ENCODE data around the gene MAPK11. TPM values are rescaled to one million over a fixed set of nuclear protein-coding genes. Genes with fewer than 3 reads are reported as not detected.

MAPK11 gene
- total and polyA plus RNA-seq, 9 of the 15 experiments (the other 6 are each of a cell fraction or from before 2014, with no cell fraction given): 0.06 to 14.6 (median 5.3) TPM

DNA sequence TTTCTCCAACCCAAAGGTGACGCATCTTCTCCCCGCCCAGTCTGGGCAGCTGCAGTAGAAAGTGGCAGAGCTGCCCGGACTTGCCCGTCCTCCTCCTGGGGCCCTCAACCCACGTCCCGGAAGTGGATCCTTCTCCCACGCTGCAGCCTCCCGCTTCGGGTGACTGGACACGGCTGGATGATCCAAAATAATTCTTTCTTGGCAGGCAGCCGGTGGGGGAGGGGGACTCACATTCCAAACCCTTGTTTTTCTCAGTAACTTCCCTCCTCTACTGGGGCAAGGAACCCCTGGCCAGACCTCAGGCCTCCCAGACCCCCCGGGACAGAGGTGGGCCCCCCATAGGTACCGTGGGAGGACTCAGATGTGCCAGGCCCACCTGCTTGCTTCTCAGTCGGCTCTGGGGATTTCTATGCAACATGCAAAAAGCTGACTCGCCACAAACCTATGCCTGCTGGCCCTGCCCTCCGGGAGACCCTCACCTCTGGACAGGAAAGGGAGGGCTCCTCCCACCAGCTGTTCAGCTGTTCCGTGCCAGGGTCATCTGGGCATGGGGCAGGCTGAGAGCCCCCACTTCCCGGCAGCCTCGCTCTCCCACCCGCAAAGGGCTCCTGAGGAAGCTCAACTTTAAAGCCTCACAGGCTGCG, 35.9 kb upstream of the MAPK11 start (continued):
- TF ChIP-seq, protein P1, sequence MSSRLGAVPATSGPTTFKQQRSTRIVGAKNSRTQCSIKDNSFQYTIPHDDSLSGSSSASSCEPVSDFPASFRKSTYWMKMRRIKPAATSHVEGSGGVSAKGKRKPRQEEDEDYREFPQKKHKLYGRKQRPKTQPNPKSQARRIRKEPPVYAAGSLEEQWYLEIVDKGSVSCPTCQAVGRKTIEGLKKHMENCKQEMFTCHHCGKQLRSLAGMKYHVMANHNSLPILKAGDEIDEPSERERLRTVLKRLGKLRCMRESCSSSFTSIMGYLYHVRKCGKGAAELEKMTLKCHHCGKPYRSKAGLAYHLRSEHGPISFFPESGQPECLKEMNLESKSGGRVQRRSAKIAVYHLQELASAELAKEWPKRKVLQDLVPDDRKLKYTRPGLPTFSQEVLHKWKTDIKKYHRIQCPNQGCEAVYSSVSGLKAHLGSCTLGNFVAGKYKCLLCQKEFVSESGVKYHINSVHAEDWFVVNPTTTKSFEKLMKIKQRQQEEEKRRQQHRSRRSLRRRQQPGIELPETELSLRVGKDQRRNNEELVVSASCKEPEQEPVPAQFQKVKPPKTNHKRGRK (tag; IDR thresholded peaks at IDR 0.05): no peak
- TF ChIP-seq FUS (optimal IDR thresholded peaks at IDR 0.05; ENCODE audit: low read depth, low read length) (no peak), NR2C1 (IDR thresholded peaks at IDR 0.05) (no peak), NR2C1 (tag; IDR thresholded peaks at IDR 0.05) (no peak), MEF2D (tag; conservative IDR thresholded peaks at IDR 0.05; ENCODE audit: low read depth) (no peak), HNRNPL (IDR thresholded peaks at IDR 0.05; ENCODE audit: low read depth, low read length) (no peak), NFIC (IDR thresholded peaks at IDR 0.05) (peak; percentile 63), KAT7 (CRISPR knock-in tag; IDR thresholded peaks at IDR 0.05; ENCODE audit: borderline replicate concordance) (no peak), ZNF121 (CRISPR knock-in tag; conservative IDR thresholded peaks at IDR 0.05) (no peak), MEIS2 (IDR thresholded peaks at IDR 0.05; ENCODE audit: partially characterized antibody) (peak; percentile 10), EGR1 (conservative IDR thresholded peaks at IDR 0.05) (peak; percentile 46; the same call in 1 of the 2 replicates), POU5F1 (IDR thresholded peaks at IDR 0.05; ENCODE audit: borderline replicate concordance, low read depth, low read length, partially characterized antibody) (no peak)
- TF ChIP-seq, protein P2, sequence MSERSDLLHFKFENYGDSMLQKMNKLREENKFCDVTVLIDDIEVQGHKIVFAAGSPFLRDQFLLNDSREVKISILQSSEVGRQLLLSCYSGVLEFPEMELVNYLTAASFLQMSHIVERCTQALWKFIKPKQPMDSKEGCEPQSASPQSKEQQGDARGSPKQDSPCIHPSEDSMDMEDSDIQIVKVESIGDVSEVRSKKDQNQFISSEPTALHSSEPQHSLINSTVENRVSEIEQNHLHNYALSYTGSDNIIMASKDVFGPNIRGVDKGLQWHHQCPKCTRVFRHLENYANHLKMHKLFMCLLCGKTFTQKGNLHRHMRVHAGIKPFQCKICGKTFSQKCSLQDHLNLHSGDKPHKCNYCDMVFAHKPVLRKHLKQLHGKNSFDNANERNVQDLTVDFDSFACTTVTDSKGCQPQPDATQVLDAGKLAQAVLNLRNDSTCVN (CRISPR knock-in tag; IDR thresholded peaks at IDR 0.05): no peak
- TF ChIP-seq, protein P3, sequence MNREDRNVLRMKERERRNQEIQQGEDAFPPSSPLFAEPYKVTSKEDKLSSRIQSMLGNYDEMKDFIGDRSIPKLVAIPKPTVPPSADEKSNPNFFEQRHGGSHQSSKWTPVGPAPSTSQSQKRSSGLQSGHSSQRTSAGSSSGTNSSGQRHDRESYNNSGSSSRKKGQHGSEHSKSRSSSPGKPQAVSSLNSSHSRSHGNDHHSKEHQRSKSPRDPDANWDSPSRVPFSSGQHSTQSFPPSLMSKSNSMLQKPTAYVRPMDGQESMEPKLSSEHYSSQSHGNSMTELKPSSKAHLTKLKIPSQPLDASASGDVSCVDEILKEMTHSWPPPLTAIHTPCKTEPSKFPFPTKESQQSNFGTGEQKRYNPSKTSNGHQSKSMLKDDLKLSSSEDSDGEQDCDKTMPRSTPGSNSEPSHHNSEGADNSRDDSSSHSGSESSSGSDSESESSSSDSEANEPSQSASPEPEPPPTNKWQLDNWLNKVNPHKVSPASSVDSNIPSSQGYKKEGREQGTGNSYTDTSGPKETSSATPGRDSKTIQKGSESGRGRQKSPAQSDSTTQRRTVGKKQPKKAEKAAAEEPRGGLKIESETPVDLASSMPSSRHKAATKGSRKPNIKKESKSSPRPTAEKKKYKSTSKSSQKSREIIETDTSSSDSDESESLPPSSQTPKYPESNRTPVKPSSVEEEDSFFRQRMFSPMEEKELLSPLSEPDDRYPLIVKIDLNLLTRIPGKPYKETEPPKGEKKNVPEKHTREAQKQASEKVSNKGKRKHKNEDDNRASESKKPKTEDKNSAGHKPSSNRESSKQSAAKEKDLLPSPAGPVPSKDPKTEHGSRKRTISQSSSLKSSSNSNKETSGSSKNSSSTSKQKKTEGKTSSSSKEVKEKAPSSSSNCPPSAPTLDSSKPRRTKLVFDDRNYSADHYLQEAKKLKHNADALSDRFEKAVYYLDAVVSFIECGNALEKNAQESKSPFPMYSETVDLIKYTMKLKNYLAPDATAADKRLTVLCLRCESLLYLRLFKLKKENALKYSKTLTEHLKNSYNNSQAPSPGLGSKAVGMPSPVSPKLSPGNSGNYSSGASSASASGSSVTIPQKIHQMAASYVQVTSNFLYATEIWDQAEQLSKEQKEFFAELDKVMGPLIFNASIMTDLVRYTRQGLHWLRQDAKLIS (CRISPR knock-in tag; IDR thresholded peaks at IDR 0.05): no peak
- TF ChIP-seq, protein P4, sequence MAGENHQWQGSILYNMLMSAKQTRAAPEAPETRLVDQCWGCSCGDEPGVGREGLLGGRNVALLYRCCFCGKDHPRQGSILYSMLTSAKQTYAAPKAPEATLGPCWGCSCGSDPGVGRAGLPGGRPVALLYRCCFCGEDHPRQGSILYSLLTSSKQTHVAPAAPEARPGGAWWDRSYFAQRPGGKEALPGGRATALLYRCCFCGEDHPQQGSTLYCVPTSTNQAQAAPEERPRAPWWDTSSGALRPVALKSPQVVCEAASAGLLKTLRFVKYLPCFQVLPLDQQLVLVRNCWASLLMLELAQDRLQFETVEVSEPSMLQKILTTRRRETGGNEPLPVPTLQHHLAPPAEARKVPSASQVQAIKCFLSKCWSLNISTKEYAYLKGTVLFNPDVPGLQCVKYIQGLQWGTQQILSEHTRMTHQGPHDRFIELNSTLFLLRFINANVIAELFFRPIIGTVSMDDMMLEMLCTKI (IDR thresholded peaks at IDR 0.05; ENCODE audit: partially characterized antibody): no peak
- TF ChIP-seq, protein P5, sequence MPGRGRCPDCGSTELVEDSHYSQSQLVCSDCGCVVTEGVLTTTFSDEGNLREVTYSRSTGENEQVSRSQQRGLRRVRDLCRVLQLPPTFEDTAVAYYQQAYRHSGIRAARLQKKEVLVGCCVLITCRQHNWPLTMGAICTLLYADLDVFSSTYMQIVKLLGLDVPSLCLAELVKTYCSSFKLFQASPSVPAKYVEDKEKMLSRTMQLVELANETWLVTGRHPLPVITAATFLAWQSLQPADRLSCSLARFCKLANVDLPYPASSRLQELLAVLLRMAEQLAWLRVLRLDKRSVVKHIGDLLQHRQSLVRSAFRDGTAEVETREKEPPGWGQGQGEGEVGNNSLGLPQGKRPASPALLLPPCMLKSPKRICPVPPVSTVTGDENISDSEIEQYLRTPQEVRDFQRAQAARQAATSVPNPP (IDR thresholded peaks at IDR 0.05; ENCODE audit: borderline replicate concordance, insufficient read depth, insufficient read length): no peak
- TF ChIP-seq, protein P6, sequence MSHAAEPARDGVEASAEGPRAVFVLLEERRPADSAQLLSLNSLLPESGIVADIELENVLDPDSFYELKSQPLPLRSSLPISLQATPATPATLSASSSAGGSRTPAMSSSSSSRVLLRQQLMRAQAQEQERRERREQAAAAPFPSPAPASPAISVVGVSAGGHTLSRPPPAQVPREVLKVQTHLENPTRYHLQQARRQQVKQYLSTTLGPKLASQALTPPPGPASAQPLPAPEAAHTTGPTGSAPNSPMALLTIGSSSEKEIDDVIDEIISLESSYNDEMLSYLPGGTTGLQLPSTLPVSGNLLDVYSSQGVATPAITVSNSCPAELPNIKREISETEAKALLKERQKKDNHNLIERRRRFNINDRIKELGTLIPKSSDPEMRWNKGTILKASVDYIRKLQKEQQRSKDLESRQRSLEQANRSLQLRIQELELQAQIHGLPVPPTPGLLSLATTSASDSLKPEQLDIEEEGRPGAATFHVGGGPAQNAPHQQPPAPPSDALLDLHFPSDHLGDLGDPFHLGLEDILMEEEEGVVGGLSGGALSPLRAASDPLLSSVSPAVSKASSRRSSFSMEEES (CRISPR knock-in tag; IDR thresholded peaks at IDR 0.05): no peak

Measured in K562 (cell line).